GM19043 (cell line): ENCODE results near the gene FRAS1.
"Not testable (repeated sequence)": the region's sequence is repeated elsewhere in the genome, so short reads cannot be mapped to it uniquely, and the experiment has no call there.

ENCODE experiments used
- ATAC-seq: cut with Tn5 transposase; IDR thresholded peaks from one replicate; pipeline ENCODE4 v1.9.1; 2021; ENCODE audit warnings: low read depth; ENCODE audit not compliant: unreplicated experiment

FRAS1 gene

DNA sequence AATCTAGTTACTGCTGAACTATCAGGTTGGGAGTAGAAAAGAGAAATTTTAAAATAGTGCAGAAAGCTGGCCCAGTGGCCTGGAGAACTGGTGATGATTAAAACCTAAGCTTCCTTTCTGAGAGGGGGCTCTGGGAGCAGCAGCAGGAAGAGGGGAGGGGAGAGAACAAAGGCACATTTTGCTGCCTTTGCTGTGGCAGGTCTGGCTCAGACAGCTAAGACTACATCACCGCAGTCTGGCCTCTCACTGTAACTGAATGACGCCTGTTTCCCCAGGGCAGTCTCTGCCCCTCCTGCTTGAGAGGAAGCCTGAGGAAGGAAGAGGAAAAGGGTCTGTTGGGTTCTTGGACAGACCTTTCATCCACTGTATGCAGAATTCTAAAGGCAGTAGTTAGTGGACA, 148.5 kb downstream of the FRAS1 start:
- no peak for ATAC-seq

GRCh38 chr4:78207541-78207940, 150.4 kb downstream of the FRAS1 start:
- no peak for ATAC-seq

DNA sequence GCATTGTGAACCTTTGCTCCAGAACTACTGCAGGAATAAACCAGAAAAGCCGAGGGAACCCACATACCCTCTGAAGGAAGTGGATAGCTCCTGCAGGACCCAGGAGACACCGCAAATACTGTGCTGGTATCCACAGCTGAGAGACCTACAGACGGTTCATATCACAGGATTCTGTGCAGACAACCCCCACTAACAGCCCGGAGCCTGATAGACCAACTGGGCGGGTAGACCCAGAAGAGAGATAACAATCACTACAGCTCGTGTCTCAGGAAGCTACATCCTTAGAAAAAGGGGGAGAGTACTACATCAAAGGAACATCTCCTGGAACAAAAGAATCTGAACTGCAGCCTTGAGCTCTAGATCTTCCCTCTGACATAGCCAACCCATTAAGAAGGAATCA, 150.8 kb downstream of the FRAS1 start:
- no peak for ATAC-seq

GRCh38 chr4:78208896-78209295, 151.8 kb downstream of the FRAS1 start:
- not testable (repeated sequence) for ATAC-seq

GRCh38 chr4:78210694-78211410, 153.7 kb downstream of the FRAS1 start:
- no peak for ATAC-seq

DNA sequence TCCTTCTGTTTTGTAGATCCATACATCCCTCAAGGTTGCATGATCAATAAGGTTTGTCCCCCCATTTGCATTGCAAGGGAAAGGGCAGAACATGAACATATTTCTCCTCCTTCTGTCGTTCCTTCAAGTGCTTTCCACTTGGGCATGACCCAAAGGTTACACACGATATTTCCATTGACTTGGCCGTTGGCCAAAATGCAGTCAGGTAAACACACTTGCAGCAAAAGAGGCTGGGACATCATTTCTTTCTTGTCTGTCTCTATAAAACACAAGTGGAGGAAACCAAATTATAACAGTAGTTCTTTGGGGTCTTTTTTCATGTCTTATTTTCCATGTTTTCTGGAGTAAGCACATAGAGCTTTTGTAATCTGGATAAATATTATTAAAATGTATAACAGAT, 156.1 kb downstream of the FRAS1 start:
- no peak for ATAC-seq

GRCh38 chr4:78214078-78214477, 157.0 kb downstream of the FRAS1 start:
- no peak for ATAC-seq

DNA sequence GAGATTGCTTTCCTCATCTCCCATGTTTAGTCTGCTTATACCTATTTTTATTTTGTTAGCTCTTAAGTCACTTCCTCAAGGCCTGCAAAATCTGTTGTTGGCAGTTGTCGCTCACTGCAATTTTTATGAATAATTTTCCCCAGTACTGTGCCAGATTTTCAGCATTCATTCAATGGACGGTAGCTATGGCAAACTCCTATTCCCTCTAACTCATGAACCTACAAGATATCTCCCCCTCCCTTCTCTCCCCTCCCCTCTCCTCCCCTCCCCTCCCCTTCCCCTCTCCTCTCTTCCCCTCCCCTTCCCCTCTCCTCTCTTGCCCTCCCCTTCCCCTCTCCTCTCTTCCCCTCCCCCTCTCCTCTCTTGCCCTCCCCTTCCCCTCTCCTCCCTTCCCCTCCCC, 160.4 kb downstream of the FRAS1 start:
- no peak for ATAC-seq

DNA sequence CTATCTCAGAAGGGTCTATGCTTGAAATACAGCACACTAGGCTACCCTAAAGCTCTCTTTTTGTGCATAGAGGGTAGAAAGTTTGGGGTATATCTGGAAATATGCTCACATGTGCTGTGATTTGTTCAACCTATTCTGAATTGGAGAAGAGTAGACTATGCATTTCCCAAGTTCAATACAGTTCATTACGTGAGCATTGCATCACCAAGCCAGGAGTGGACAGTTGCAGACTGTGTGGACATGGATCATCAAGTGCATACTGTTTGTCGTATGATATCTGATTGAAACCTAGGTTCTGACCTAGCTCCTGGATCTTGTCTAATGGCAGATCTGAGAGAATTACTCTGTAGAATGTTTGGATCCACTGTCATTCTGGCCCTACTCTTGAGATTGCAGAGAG, 161.1 kb downstream of the FRAS1 start:
- no peak for ATAC-seq

DNA sequence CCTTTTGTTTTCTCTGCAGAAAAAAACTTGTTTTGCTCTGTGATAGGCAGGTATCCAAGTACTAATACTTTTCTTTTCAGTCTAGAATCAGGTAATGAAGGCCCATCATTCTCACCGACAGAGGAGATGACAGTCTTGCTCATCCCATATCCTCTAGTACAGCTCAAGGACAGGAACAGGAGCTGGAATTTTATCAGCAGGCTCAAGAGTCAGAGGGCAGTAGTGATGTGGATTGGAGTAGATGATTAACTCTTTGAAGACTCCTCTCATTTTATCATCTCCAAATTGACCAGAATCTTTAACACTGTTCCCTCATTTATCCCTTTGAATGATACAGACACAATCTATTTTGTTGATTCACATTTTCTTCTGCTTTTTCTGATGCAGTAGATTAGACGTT, 162.7 kb downstream of the FRAS1 start:
- no peak for ATAC-seq

GRCh38 chr4:78220283-78220682, 163.2 kb downstream of the FRAS1 start:
- ATAC-seq: no peak

DNA sequence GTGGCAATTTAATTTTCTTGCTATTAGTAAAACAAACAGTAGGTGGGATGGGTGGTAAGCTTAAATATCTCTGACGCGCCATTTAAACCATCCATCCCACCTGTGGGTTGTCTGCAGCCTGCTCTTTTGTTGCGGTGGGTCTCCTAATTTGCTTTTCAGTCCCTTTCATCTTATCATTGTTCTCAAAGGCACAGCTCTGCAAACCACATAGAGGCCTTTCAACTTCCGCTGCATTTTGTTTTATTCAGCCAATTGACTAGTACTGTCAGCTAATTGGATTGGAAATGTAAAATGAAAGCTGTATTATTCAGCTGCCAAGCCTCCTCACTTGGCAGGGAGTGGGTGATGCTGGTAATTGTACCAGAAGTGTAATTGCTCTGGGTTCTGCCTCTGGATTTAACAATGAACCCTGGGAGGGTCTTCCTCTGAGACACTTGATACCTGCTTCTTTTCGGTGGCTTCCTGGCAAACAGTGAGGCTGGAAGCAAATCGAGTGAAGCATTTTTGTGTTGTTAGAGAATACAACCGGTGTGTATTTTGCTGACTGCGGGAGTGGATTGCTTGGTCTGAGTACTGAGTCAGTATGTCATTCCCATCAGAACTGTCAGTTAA, 165.6 kb downstream of the FRAS1 start:
- ATAC-seq: no peak

DNA sequence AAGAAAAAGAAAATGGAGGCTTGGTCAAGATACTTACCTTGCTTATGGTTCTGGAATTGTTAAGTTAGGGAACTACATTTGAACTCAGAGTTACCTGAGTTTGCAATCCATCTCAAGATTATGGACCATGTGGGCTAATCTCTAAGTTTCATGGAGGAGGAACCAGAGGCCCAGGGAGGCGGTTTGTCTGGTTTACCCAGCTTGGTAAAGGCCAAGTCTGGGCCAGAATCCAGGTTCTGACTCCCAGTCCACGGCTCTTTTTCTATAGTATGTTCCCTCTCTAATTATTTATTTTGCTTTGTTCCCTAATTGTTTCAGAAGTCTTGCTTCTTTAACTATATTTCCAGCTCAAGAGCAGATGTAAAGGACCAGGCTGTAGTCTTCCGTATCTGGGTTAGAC, 168.1 kb downstream of the FRAS1 start:
- no peak for ATAC-seq

GRCh38 chr4:78226279-78226678, 169.2 kb downstream of the FRAS1 start:
- no peak for ATAC-seq

- ATAC-seq: no peak
These were observed 170.4 kb downstream of the FRAS1 start for GRCh38 chr4:78227411-78228057.

GRCh38 chr4:78235800-78236199, 178.7 kb downstream of the FRAS1 start:
- no peak for ATAC-seq

DNA sequence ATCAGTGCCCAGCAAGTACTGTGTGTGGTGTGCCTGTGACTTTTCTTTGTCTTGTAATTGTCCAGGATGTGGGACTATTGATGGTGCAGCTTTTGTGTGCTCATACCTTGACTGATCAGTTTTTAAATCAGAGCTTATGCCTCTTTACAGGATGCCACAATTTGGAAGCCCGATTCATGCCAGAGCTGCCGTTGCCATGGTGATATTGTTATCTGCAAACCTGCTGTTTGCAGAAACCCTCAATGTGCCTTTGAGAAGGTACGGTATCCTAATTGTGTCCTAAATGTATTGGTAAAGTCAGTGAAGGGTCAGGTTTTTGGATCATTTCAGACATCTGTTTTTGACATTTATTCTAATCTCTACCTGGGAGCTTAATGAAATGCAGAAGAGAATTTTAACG, 180.2 kb downstream of the FRAS1 start:
- ATAC-seq: no peak

DNA sequence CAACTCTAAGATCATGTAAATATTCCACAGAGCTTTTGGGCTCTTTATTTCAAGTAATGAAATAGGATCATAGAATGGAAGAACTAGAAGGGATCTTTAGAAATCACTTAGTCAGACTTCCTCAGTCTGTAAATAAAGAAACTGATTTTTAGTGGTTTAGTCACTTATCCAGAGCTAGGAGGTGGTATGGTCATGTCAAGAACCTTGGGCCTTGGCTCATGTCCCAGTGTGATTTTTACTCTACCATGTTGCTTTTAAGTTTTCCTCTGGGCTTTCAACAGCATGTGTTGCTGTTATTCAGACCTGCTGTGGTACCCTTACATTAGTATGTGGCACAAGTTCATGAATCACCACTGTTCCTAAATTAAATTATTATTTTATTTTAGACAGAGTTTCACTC, 184.9 kb downstream of the FRAS1 start:
- no peak for ATAC-seq

GRCh38 chr4:78244705-78245485, 187.8 kb downstream of the FRAS1 start:
- ATAC-seq: no peak

- no peak for ATAC-seq
These were observed 190.6 kb downstream of the FRAS1 start for GRCh38 chr4:78247536-78248285.

- no peak for ATAC-seq
These were observed 193.4 kb downstream of the FRAS1 start for GRCh38 chr4:78250500-78250899.
